Lower leg skin (tissue), 3 donors: ENCODE data around the gene PNMA8C.

Experiments used
- CTCF ChIP-seq, 3 donors: fragments of 450-650 bp; IDR thresholded peaks; one replicate each; pipeline ENCODE4 v1.5.1; 2016; ENCODE audit warnings: antibody characterized with exemption in 3 of 3, mild to moderate bottlenecking in 3 of 3, moderate library complexity in 2 of 3
- POLR2A ChIP-seq, 2 donors: fragments of 450-650 bp; IDR thresholded peaks; one replicate each; pipeline ENCODE4 v1.6.1; 2016 to 2017; ENCODE audit warnings: antibody characterized with exemption in 2 of 2, mild to moderate bottlenecking in 1 of 2, moderate library complexity in 1 of 2

GRCh38 chr19:46471811-46472543, 43.2 kb upstream of the PNMA8C start:
- TF ChIP-seq CTCF (IDR thresholded peaks at IDR 0.05) (no peak), POLR2A (IDR thresholded peaks at IDR 0.05) (no peak)
